GM23338 (cell line): ENCODE results near the gene DUSP7. TPM values are rescaled to one million over a fixed set of nuclear protein-coding genes. Genes with fewer than 3 reads are reported as not detected.

Source experiments
- ATAC-seq: fragments of 200-7000 bp; cut with Tn5 transposase; 3 replicates; pipeline ENCODE4 v1.9.1; 2020
- DNase-seq: peaks from one replicate; pipeline ENCODE4 v3.0.0-alpha.2; 2015; ENCODE audit warnings: low spot score
- H2AFZ ChIP-seq: fragments of 200-600 bp; sonication (generic); 2 replicates; pipeline ENCODE4 v1.8.0; 2016; ENCODE audit warnings: antibody characterized with exemption, mild to moderate bottlenecking, moderate library complexity
- H3F3A ChIP-seq: fragments of 200-600 bp; sonication (generic); replicated peaks from 2 replicates; pipeline ENCODE4 v1.8.0; 2017; ENCODE audit warnings: antibody characterized with exemption, mixed run types, low read depth
- H3K27ac ChIP-seq: fragments of 200-600 bp; sonication (generic); 2 replicates; pipeline ENCODE4 v1.6.1; 2016; ENCODE audit warnings: low read depth
- H3K27me3 ChIP-seq: fragments of 200-600 bp; sonication (generic); 2 replicates; pipeline ENCODE4 v1.8.0; 2016; ENCODE audit warnings: mild to moderate bottlenecking, mixed run types, moderate library complexity; ENCODE audit not compliant: insufficient read depth
- H3K36me3 ChIP-seq: fragments of 200-600 bp; sonication (generic); 2 replicates; pipeline ENCODE4 v1.8.0; 2016; ENCODE audit warnings: mild to moderate bottlenecking; ENCODE audit not compliant: insufficient read depth
- H3K4me1 ChIP-seq: fragments of 200-600 bp; sonication (generic); 2 replicates; pipeline ENCODE4 v1.8.0; 2016; ENCODE audit warnings: mild to moderate bottlenecking, moderate library complexity; ENCODE audit not compliant: insufficient read depth
- H3K4me2 ChIP-seq: fragments of 200-600 bp; sonication (generic); 2 replicates; pipeline ENCODE4 v1.7.1; 2017; ENCODE audit warnings: mixed run types
- H3K4me3 ChIP-seq: fragments of 200-600 bp; sonication (generic); 2 replicates; pipeline ENCODE4 v1.6.1; 2016; ENCODE audit warnings: mixed run types
- H3K79me2 ChIP-seq: fragments of 200-600 bp; sonication (generic); replicated peaks from 2 replicates; pipeline ENCODE4 v1.8.0; 2017; ENCODE audit warnings: mild to moderate bottlenecking; ENCODE audit not compliant: insufficient read depth
- H3K9me2 ChIP-seq: fragments of 200-600 bp; sonication (generic); 2 replicates; pipeline ENCODE4 v1.8.0; 2017; ENCODE audit not compliant: insufficient read depth
- H4K20me1 ChIP-seq: fragments of 200-600 bp; sonication (generic); replicated peaks from 2 replicates; pipeline ENCODE4 v1.8.0; 2017; ENCODE audit warnings: mild to moderate bottlenecking; ENCODE audit not compliant: insufficient read depth
- H3K27ac Mint-ChIP-seq: 2 replicates; pipeline ENCODE4 v1.8.0; 2020; ENCODE audit warnings: inconsistent platforms, mild to moderate bottlenecking, moderate library complexity, mixed read lengths
- H3K27me3 Mint-ChIP-seq: 3 replicates; pipeline ENCODE4 v1.8.0; 2022; ENCODE audit warnings: low read depth, mild to moderate bottlenecking, moderate library complexity, mixed read lengths, inconsistent platforms; ENCODE audit not compliant: insufficient read depth, poor library complexity
- H3K36me3 Mint-ChIP-seq: 3 replicates; pipeline ENCODE4 v1.8.0; 2021; ENCODE audit warnings: low read depth, mild to moderate bottlenecking, inconsistent platforms, moderate library complexity, mixed read lengths
- H3K4me1 Mint-ChIP-seq: 3 replicates; pipeline ENCODE4 v1.8.0; 2020; ENCODE audit warnings: mild to moderate bottlenecking, inconsistent platforms, mixed read lengths
- H3K4me3 Mint-ChIP-seq: 3 replicates; pipeline ENCODE4 v1.8.0; 2021; ENCODE audit warnings: moderate library complexity, mild to moderate bottlenecking, inconsistent platforms, mixed read lengths
- H3K9me3 Mint-ChIP-seq: 3 replicates; pipeline ENCODE4 v1.8.0; 2020; ENCODE audit warnings: moderate library complexity, mild to moderate bottlenecking, inconsistent platforms, mixed read lengths
- CREB1 ChIP-seq: fragments of 250-450 bp; sonication (Bioruptor Pico); IDR thresholded peaks from 2 replicates; pipeline ENCODE4 v1.5.0; 2020; ENCODE audit warnings: low read depth, mild to moderate bottlenecking, moderate library complexity
- EZH2 ChIP-seq: fragments of 200-600 bp; sonication (generic); IDR thresholded peaks from one replicate; pipeline ENCODE4 v1.8.0; 2017; ENCODE audit warnings: antibody characterized with exemption, mild to moderate bottlenecking, low read depth; ENCODE audit not compliant: unreplicated experiment
- EZH2phosphoT487 ChIP-seq: fragments of 200-600 bp; sonication (generic); IDR thresholded peaks from one replicate; pipeline ENCODE4 v1.8.1; 2018; ENCODE audit warnings: antibody characterized with exemption; ENCODE audit not compliant: unreplicated experiment
- JUNB ChIP-seq: IDR thresholded peaks from one replicate; pipeline ENCODE4 v1.6.1; 2016; ENCODE audit warnings: antibody characterized with exemption; ENCODE audit not compliant: unreplicated experiment
- NANOG ChIP-seq: IDR thresholded peaks from 2 replicates; pipeline ENCODE4 v1.6.1; 2016; ENCODE audit warnings: antibody characterized with exemption, borderline replicate concordance
- POLR2AphosphoS5 ChIP-seq: IDR thresholded peaks from 2 replicates; pipeline ENCODE4 v1.6.1; 2016; ENCODE audit warnings: antibody characterized with exemption, low read depth
- STAT1 ChIP-seq: IDR thresholded peaks from one replicate; pipeline ENCODE4 v1.6.1; 2016; ENCODE audit warnings: antibody characterized with exemption; ENCODE audit not compliant: unreplicated experiment
- ZNF114 ChIP-seq: fragments of 250-450 bp; sonication (Bioruptor Pico); IDR thresholded peaks from 2 replicates; pipeline ENCODE4 v1.5.0; 2020; ENCODE audit warnings: mild to moderate bottlenecking, moderate library complexity
- ZNF331 ChIP-seq: fragments of 250-450 bp; sonication (Bioruptor Pico); IDR thresholded peaks from 2 replicates; pipeline ENCODE4 v1.5.0; 2020; ENCODE audit warnings: low read depth, mild to moderate bottlenecking, moderate library complexity
- polyA plus RNA-seq: library from polyadenylated mRNA; unstranded; fragments of >200 nt; fragmentation: Nextera tagmentation; extraction: Ambion mirVana; gene quantifications from 2 replicates; pipeline ENCODE4 v1.2.1, GENCODE V29; 2016
- total RNA-seq: library from RNA; depleted of rRNA; stranded (reverse); fragments of >200 nt; shearing (Covaris generic); gene quantifications from 2 replicates; pipeline ENCODE4 v1.2.3, GENCODE V29; 2014
- TF ChIP-seq, protein P1 (sequence below): IDR thresholded peaks from one replicate; pipeline ENCODE4 v1.6.1; 2018; ENCODE audit warnings: antibody characterized with exemption; ENCODE audit not compliant: unreplicated experiment
- TF ChIP-seq, protein P2 (sequence below), 2 experiments: fragments of 200-600 bp in 1 of 2; sonication (generic) in 1 of 2; conservative IDR thresholded peaks; 2 replicates each; pipeline versions ENCODE4 v1.5.1 to v1.6.1; 2016 to 2017; ENCODE audit warnings: antibody characterized with exemption in 2 of 2, low read depth in 2 of 2, mild to moderate bottlenecking in 2 of 2, moderate library complexity in 1 of 2
- TF ChIP-seq, protein P3 (sequence below): IDR thresholded peaks from 2 replicates; pipeline ENCODE4 v1.6.1; 2016; ENCODE audit warnings: antibody characterized with exemption

Gene DUSP7
- total and polyA plus RNA-seq, 2 experiments from 2014 or later: 5.6 to 14.7 TPM

DNA sequence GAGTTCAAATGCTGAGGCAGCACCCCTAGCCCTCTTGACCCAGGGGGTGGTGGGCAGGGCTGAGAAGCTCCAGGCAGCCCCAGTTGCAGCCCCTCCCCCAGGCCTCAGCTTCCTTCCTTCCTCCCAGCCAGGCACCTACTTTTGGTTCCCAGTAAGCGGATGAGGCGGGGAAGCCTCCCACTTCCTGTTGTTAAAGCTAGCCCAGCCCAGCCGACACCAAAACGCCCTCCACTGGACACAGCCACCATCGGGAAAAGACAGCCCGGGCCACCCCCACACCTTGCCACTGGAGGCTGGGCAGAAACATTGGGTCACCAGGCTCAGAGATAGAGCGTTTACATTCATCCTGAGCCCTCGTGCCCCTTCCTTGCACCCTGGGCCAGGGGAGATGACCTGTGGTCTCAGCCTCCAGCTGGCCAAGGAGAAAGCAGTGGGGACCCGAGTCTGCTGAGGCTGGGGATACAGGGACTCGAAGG lies 3.5 kb downstream of the DUSP7 start:
- peak; percentile 30 for ATAC-seq
- H3K27me3 Mint-ChIP-seq: peaks cover 5% of the 10 kb centered on the region
- no peak overlapping the region for H2AFZ ChIP-seq

DNA sequence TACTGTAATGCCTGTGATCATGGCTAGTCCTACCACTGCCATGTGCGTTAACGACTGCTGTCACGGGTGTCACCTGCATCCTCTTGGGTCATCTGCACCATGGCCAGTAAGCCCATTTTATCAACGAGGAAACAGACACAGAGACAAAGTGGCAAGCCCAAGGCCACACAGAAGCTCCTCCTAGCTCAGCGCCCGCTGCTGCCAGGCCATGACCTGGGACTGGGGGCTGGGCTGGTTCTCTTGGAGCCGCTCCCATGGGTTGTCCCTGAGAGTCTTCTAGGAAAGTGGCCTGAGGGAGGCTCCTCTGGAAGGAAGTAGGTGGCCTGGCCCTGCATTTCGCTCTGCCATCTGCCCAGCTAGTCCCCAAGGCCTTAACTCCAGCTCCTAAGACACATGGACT lies 4.9 kb downstream of the DUSP7 start:
- Mint-ChIP-seq H3K36me3 (peaks cover 34% of the 10 kb centered on the region), H3K27me3 (peaks cover 11% of the 10 kb centered on the region), H3K9me3 (no peaks in the 10 kb centered on the region), H3K4me1 (peaks cover 26% of the 10 kb centered on the region), H3K27ac (no peak overlapping the region), H3K4me3 (no peak overlapping the region)
- H2AFZ ChIP-seq: no peak overlapping the region
- peaks cover 11% of the 10 kb centered on the region for H3K79me2 ChIP-seq
- H3K4me1 ChIP-seq: peaks cover 14% of the 10 kb centered on the region
- 0 out of 2 replicates have a peak, but pooled peaks cover 5% of the 10 kb centered on the region for H3F3A ChIP-seq
- ATAC-seq (no peak), DNase-seq (no peak)
- H3K27ac ChIP-seq: no peak overlapping the region
- no peak overlapping the region for H3K4me2 ChIP-seq
- H3K4me3 ChIP-seq: no peak overlapping the region
- H3K27me3 ChIP-seq: peaks cover 6% of the 10 kb centered on the region; the same call in 1 of the 2 replicates
- H3K9me2 ChIP-seq: no peaks in the 10 kb centered on the region
- H3K36me3 ChIP-seq: no peaks in the 10 kb centered on the region
- H4K20me1 ChIP-seq: no peaks in the 10 kb centered on the region
- TF ChIP-seq POLR2AphosphoS5: no peak
- no peak for TF ChIP-seq NANOG
- no peak for TF ChIP-seq CREB1 (CRISPR knock-in tag)
- TF ChIP-seq, protein P1, sequence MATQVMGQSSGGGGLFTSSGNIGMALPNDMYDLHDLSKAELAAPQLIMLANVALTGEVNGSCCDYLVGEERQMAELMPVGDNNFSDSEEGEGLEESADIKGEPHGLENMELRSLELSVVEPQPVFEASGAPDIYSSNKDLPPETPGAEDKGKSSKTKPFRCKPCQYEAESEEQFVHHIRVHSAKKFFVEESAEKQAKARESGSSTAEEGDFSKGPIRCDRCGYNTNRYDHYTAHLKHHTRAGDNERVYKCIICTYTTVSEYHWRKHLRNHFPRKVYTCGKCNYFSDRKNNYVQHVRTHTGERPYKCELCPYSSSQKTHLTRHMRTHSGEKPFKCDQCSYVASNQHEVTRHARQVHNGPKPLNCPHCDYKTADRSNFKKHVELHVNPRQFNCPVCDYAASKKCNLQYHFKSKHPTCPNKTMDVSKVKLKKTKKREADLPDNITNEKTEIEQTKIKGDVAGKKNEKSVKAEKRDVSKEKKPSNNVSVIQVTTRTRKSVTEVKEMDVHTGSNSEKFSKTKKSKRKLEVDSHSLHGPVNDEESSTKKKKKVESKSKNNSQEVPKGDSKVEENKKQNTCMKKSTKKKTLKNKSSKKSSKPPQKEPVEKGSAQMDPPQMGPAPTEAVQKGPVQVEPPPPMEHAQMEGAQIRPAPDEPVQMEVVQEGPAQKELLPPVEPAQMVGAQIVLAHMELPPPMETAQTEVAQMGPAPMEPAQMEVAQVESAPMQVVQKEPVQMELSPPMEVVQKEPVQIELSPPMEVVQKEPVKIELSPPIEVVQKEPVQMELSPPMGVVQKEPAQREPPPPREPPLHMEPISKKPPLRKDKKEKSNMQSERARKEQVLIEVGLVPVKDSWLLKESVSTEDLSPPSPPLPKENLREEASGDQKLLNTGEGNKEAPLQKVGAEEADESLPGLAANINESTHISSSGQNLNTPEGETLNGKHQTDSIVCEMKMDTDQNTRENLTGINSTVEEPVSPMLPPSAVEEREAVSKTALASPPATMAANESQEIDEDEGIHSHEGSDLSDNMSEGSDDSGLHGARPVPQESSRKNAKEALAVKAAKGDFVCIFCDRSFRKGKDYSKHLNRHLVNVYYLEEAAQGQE: no peak
- TF ChIP-seq EZH2phosphoT487: no peak
- TF ChIP-seq EZH2: no peak
- TF ChIP-seq ZNF331 (CRISPR knock-in tag): no peak
- TF ChIP-seq JUNB: no peak
- no peak for TF ChIP-seq ZNF114
- TF ChIP-seq, protein P2, sequence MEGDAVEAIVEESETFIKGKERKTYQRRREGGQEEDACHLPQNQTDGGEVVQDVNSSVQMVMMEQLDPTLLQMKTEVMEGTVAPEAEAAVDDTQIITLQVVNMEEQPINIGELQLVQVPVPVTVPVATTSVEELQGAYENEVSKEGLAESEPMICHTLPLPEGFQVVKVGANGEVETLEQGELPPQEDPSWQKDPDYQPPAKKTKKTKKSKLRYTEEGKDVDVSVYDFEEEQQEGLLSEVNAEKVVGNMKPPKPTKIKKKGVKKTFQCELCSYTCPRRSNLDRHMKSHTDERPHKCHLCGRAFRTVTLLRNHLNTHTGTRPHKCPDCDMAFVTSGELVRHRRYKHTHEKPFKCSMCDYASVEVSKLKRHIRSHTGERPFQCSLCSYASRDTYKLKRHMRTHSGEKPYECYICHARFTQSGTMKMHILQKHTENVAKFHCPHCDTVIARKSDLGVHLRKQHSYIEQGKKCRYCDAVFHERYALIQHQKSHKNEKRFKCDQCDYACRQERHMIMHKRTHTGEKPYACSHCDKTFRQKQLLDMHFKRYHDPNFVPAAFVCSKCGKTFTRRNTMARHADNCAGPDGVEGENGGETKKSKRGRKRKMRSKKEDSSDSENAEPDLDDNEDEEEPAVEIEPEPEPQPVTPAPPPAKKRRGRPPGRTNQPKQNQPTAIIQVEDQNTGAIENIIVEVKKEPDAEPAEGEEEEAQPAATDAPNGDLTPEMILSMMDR (conservative IDR thresholded peaks at IDR 0.05; ENCODE audit: low read depth in 2 of 2): no peak
- TF ChIP-seq, protein P3, sequence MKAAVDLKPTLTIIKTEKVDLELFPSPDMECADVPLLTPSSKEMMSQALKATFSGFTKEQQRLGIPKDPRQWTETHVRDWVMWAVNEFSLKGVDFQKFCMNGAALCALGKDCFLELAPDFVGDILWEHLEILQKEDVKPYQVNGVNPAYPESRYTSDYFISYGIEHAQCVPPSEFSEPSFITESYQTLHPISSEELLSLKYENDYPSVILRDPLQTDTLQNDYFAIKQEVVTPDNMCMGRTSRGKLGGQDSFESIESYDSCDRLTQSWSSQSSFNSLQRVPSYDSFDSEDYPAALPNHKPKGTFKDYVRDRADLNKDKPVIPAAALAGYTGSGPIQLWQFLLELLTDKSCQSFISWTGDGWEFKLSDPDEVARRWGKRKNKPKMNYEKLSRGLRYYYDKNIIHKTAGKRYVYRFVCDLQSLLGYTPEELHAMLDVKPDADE: no peak
- TF ChIP-seq STAT1: no peak

More for the DNA sequence above, 3.5 kb downstream of the DUSP7 start:
- TF ChIP-seq JUNB: no peak
- TF ChIP-seq, protein P2 (conservative IDR thresholded peaks at IDR 0.05; ENCODE audit: low read depth in 2 of 2): peak; percentile 31 to 63
- TF ChIP-seq CREB1 (CRISPR knock-in tag): no peak
- Mint-ChIP-seq H3K4me3 (peak overlapping the region; percentile 33; the same call in 1 of the 3 replicates), H3K9me3 (no peaks in the 10 kb centered on the region), H3K4me1 (peaks cover 24% of the 10 kb centered on the region), H3K27ac (peak overlapping the region; percentile 75), H3K36me3 (peaks cover 34% of the 10 kb centered on the region)
- Histone ChIP-seq H3K9me2 (no peaks in the 10 kb centered on the region), H3F3A (0 out of 2 replicates have a peak, but pooled peaks cover 10% of the 10 kb centered on the region), H3K4me1 (peaks cover 16% of the 10 kb centered on the region), H4K20me1 (no peaks in the 10 kb centered on the region), H3K36me3 (no peaks in the 10 kb centered on the region), H3K27ac (peak overlapping the region; percentile 85), H3K79me2 (peaks cover 11% of the 10 kb centered on the region), H3K27me3 (peaks cover 6% of the 10 kb centered on the region; the same call in 1 of the 2 replicates), H3K4me3 (no peak overlapping the region), H3K4me2 (peak overlapping the region; percentile 60; the same call in 1 of the 2 replicates)
- DNase-seq: peak; percentile 88
